ENCODE measurements around the gene CD14.

GRCh38 chr5:140628711-140629110 lies 4.3 kb downstream of the CD14 start:
- TF ChIP-seq CTCF (IDR thresholded peaks at IDR 0.05) (no peak), POLR2A (IDR thresholded peaks at IDR 0.05) (no peak)
